Liver (tissue), 9 donors: ENCODE data around the gene PACS1. TPM values are rescaled to one million over a fixed set of nuclear protein-coding genes. Genes with fewer than 3 reads are reported as not detected.

Experiments
- DNase-seq: peaks from one replicate; pipeline ENCODE4 v3.0.0-alpha.2; 2017; ENCODE audit warnings: low spot score
- H3K27ac ChIP-seq, 2 donors: one replicate each; pipeline ENCODE4 v1.7.0; 2013; ENCODE audit warnings: inconsistent platforms in 2 of 2, low read length in 2 of 2, control low read depth in 1 of 2, low read depth in 1 of 2, mild to moderate bottlenecking in 1 of 2
- H3K27me3 ChIP-seq, 4 donors: one replicate each; pipeline versions ENCODE4 v1.6.1 to v1.7.0; 2013; ENCODE audit warnings: low read length in 3 of 4, inconsistent platforms in 1 of 4, mild to moderate bottlenecking in 1 of 4, moderate library complexity in 1 of 4; ENCODE audit not compliant: control insufficient read depth in 4 of 4, insufficient read depth in 4 of 4
- H3K36me3 ChIP-seq, 4 donors: one replicate each; pipeline versions ENCODE4 v1.6.1 to v1.7.0; 2013; ENCODE audit warnings: low read length in 3 of 4, mild to moderate bottlenecking in 3 of 4, low read depth in 1 of 4, moderate library complexity in 1 of 4; ENCODE audit not compliant: control insufficient read depth in 4 of 4, insufficient read depth in 3 of 4
- H3K4me1 ChIP-seq, 4 donors: one replicate each; pipeline versions ENCODE4 v1.6.1 to v1.7.0; 2013; ENCODE audit warnings: low read length in 3 of 4, mild to moderate bottlenecking in 3 of 4, moderate library complexity in 1 of 4; ENCODE audit not compliant: control insufficient read depth in 4 of 4, insufficient read depth in 4 of 4
- H3K4me3 ChIP-seq, 3 donors: one replicate each; pipeline versions ENCODE4 v1.6.1 to v1.7.0; 2013; ENCODE audit warnings: low read length in 3 of 3, control low read depth in 1 of 3, low read depth in 1 of 3, mild to moderate bottlenecking in 1 of 3
- H3K9ac ChIP-seq, 2 donors: one replicate each; pipeline ENCODE4 v1.7.0; 2013; ENCODE audit warnings: low read length in 2 of 2, mild to moderate bottlenecking in 2 of 2, moderate library complexity in 2 of 2, control low read depth in 1 of 2, low read depth in 1 of 2
- H3K9me3 ChIP-seq, 4 donors: one replicate each; pipeline versions ENCODE4 v1.6.1 to v1.7.0; 2013; ENCODE audit warnings: low read length in 3 of 4; ENCODE audit not compliant: control insufficient read depth in 4 of 4
- ATF3 ChIP-seq: IDR thresholded peaks from 2 replicates; pipeline ENCODE4 v1.6.1; 2016; ENCODE audit warnings: antibody characterized with exemption
- EGR1 ChIP-seq, 2 donors: IDR thresholded peaks; 2 replicates each; pipeline ENCODE4 v1.6.1; 2016 to 2018; ENCODE audit warnings: antibody characterized with exemption in 2 of 2, low read depth in 2 of 2
- FOXA1 ChIP-seq: IDR thresholded peaks from 2 replicates; pipeline ENCODE4 v1.6.1; 2016; ENCODE audit warnings: antibody characterized with exemption
- HNF4A ChIP-seq, 2 donors: conservative IDR thresholded peaks; 2 replicates each; pipeline ENCODE4 v1.6.1; 2016; ENCODE audit warnings: antibody characterized with exemption in 2 of 2, mild to moderate bottlenecking in 2 of 2
- JUND ChIP-seq, 2 donors: IDR thresholded peaks; 2 replicates each; pipeline ENCODE4 v1.6.1; 2016; ENCODE audit warnings: antibody characterized with exemption in 2 of 2
- RAD21 ChIP-seq, 2 donors: IDR thresholded peaks; 2 replicates each; pipeline ENCODE4 v1.6.1; 2016; ENCODE audit warnings: antibody characterized with exemption in 2 of 2, mild to moderate bottlenecking in 2 of 2
- REST ChIP-seq: IDR thresholded peaks from 2 replicates; pipeline ENCODE4 v1.6.1; 2016; ENCODE audit warnings: antibody characterized with exemption, mild to moderate bottlenecking
- RXRA ChIP-seq, 2 donors: IDR thresholded peaks; 2 replicates each; pipeline ENCODE4 v1.6.1; 2017 to 2018; ENCODE audit warnings: antibody characterized with exemption in 2 of 2, mild to moderate bottlenecking in 1 of 2
- SP1 ChIP-seq: IDR thresholded peaks from 2 replicates; pipeline ENCODE4 v1.6.1; 2018; ENCODE audit warnings: antibody characterized with exemption, mild to moderate bottlenecking
- TAF1 ChIP-seq: conservative IDR thresholded peaks from 2 replicates; pipeline ENCODE4 v1.6.1; 2016; ENCODE audit warnings: antibody characterized with exemption, mild to moderate bottlenecking
- WGBS: extraction: QIAGEN DNeasy Blood & Tissue Kit; methylation state at CpG from one replicate; pipeline ENCODE4 v1.1.7; 2013; 5-methylcytosine and 5-hydroxymethylcytosine counted together
- polyA plus RNA-seq, 2 donors: library from polyadenylated mRNA; stranded (reverse) in 1 of 2; unstranded in 1 of 2; fragments of 200-250 nt in 1 of 2; fragments of >200 nt in 1 of 2; fragmentation: Nextera tagmentation in 1 of 2; extraction: Ambion mirVana in 1 of 2; gene quantifications; one replicate each; pipeline versions ENCODE4 v1.2.1 to v1.2.3, GENCODE V29; 2013 to 2015
- total RNA-seq, 2 donors: library from RNA; depleted of rRNA; stranded (reverse); fragments of >200 nt; gene quantifications; one replicate each; pipeline ENCODE4 v1.2.3, GENCODE V29; 2014
- TF ChIP-seq, protein P1 (sequence below): IDR thresholded peaks from 2 replicates; pipeline ENCODE4 v1.6.1; 2016; ENCODE audit warnings: antibody characterized with exemption
- TF ChIP-seq, protein P2 (sequence below): fragments of 150-350 bp; IDR thresholded peaks from 2 replicates; pipeline ENCODE4 v1.5.1; 2017; ENCODE audit warnings: improper control_type of control experiment, low read depth, low read length; ENCODE audit not compliant: missing input control
- donor health status: healthy.
- donor health status: healthy.
- donor health status: healthy.
- donor health status: healthy.
- donor health status: healthy.

PACS1 gene
- total and polyA plus RNA-seq, 4 donors, result 2.7 to 9.1 (median 7.3) TPM

GRCh38 chr11:66263785-66264184 lies 193.7 kb downstream of the PACS1 start:
- Histone ChIP-seq H3K4me3 (no peak overlapping the region), H3K9me3 (no peaks in the 10 kb centered on the region), H3K4me1 (peaks cover 0 to 12% (median 5%) of the 10 kb centered on the region in 4 donors), H3K27me3 (no peaks in the 10 kb centered on the region), H3K27ac (no peak overlapping the region), H3K9ac (no peak overlapping the region), H3K36me3 (peaks cover 0 to 6% (median 2%) of the 10 kb centered on the region in 4 donors)
- WGBS, result over 99% methylated on average over 10 of the region's 10 CpGs
- DNase-seq, result no peak
- TF ChIP-seq ATF3 (no peak), TAF1 (no peak), EGR1 (IDR thresholded peaks at IDR 0.05; ENCODE audit: low read depth in 2 of 2) (no peak), JUND (IDR thresholded peaks at IDR 0.05) (no peak), SP1 (no peak), FOXA1 (no peak), RXRA (IDR thresholded peaks at IDR 0.05) (no peak)
- TF ChIP-seq, protein P1, sequence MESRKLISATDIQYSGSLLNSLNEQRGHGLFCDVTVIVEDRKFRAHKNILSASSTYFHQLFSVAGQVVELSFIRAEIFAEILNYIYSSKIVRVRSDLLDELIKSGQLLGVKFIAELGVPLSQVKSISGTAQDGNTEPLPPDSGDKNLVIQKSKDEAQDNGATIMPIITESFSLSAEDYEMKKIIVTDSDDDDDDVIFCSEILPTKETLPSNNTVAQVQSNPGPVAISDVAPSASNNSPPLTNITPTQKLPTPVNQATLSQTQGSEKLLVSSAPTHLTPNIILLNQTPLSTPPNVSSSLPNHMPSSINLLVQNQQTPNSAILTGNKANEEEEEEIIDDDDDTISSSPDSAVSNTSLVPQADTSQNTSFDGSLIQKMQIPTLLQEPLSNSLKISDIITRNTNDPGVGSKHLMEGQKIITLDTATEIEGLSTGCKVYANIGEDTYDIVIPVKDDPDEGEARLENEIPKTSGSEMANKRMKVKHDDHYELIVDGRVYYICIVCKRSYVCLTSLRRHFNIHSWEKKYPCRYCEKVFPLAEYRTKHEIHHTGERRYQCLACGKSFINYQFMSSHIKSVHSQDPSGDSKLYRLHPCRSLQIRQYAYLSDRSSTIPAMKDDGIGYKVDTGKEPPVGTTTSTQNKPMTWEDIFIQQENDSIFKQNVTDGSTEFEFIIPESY, result no peak

DNA sequence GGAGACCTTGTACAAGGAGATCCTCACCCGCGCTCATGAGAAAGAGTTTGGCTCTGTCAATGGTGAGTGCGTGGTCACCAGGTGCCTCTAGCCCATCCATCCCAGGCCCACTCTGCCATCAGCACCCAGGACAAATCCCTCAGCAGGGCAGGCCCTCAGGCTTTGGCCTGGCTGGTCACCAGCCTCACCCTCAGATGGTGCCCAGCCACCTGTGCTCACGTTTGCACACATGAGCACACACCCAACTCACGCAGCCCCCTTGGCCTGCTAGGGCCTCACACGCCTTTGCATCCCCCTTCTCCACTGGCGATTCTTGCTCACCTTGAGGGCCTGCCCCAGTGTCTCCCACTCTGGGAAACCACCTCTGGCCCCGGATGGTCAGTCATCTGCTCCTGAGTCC lies 194.3 kb downstream of the PACS1 start:
- no peak overlapping the region for H3K9ac ChIP-seq

More for the DNA sequence above, 194.3 kb downstream of the PACS1 start:
- H3K9me3 ChIP-seq, result no peaks in the 10 kb centered on the region
- H3K4me1 ChIP-seq, result peaks cover 2 to 16% (median 9%) of the 10 kb centered on the region in 4 donors
- H3K4me3 ChIP-seq, result no peak overlapping the region
- no peak overlapping the region for H3K27ac ChIP-seq
- 93% methylated on average over 8 of the region's 8 CpGs for WGBS
- TF ChIP-seq JUND (IDR thresholded peaks at IDR 0.05) (no peak), ATF3 (no peak), EGR1 (IDR thresholded peaks at IDR 0.05; ENCODE audit: low read depth in 2 of 2) (no peak), RAD21 (IDR thresholded peaks at IDR 0.05) (no peak), HNF4A (conservative IDR thresholded peaks at IDR 0.05) (no peak), REST (no peak)
- TF ChIP-seq, protein P2, sequence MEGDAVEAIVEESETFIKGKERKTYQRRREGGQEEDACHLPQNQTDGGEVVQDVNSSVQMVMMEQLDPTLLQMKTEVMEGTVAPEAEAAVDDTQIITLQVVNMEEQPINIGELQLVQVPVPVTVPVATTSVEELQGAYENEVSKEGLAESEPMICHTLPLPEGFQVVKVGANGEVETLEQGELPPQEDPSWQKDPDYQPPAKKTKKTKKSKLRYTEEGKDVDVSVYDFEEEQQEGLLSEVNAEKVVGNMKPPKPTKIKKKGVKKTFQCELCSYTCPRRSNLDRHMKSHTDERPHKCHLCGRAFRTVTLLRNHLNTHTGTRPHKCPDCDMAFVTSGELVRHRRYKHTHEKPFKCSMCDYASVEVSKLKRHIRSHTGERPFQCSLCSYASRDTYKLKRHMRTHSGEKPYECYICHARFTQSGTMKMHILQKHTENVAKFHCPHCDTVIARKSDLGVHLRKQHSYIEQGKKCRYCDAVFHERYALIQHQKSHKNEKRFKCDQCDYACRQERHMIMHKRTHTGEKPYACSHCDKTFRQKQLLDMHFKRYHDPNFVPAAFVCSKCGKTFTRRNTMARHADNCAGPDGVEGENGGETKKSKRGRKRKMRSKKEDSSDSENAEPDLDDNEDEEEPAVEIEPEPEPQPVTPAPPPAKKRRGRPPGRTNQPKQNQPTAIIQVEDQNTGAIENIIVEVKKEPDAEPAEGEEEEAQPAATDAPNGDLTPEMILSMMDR, result no peak
- no peaks in the 10 kb centered on the region for H3K27me3 ChIP-seq
- H3K36me3 ChIP-seq, result peaks cover 0 to 6% (median 1%) of the 10 kb centered on the region in 4 donors
- DNase-seq, result no peak
